OCI-LY3 (cell line): ENCODE measurements around the gene PGGHG.
"Not testable (repeated sequence)": the region's sequence is repeated elsewhere in the genome, so short reads cannot be mapped to it uniquely, and the experiment has no call there.

Experiments
- H2AFZ ChIP-seq: fragments of 200-600, 300-600 bp; shearing (Covaris generic); 2 replicates; pipeline ENCODE4 v1.6.0; 2014; ENCODE audit warnings: antibody characterized with exemption, low read depth, low read length
- H3K27ac ChIP-seq: fragments of 200-600, 300-600 bp; sonication (generic); 2 replicates; pipeline ENCODE4 v1.5.1; 2014; ENCODE audit warnings: mild to moderate bottlenecking, low read length, moderate library complexity, mixed read lengths
- H3K27me3 ChIP-seq: fragments of 200-600, 300-600 bp; sonication (generic); 2 replicates; pipeline ENCODE4 v1.6.1; 2014; ENCODE audit warnings: low read depth, low read length, mixed read lengths
- H3K36me3 ChIP-seq: fragments of 200-600, 300-600 bp; sonication (generic); replicated peaks from 2 replicates; pipeline ENCODE3; 2014; ENCODE audit warnings: low read depth, low read length, mixed read lengths
- H3K4me1 ChIP-seq: fragments of 300-600, 200-600 bp; sonication (generic); 2 replicates; pipeline ENCODE4 v1.6.1; 2014; ENCODE audit warnings: low read length, mixed read lengths
- H3K4me2 ChIP-seq: fragments of 200-600, 300-600 bp; sonication (generic); 2 replicates; pipeline ENCODE4 v1.6.1; 2014; ENCODE audit warnings: low read length, mixed read lengths
- H3K4me3 ChIP-seq: fragments of 300-600, 200-600 bp; sonication (generic); 2 replicates; pipeline ENCODE4 v1.5.1; 2014; ENCODE audit warnings: antibody characterized with exemption, mild to moderate bottlenecking, low read length, moderate library complexity
- H3K79me2 ChIP-seq: fragments of 300-600, 200-600 bp; shearing (Covaris generic); 2 replicates; pipeline ENCODE4 v1.6.1; 2014; ENCODE audit warnings: mild to moderate bottlenecking, low read length, mixed read lengths
- H3K9ac ChIP-seq: fragments of 300-600, 200-600 bp; shearing (Covaris generic); 2 replicates; pipeline ENCODE4 v1.6.0; 2014; ENCODE audit warnings: mild to moderate bottlenecking, low read length, moderate library complexity
- H3K9me3 ChIP-seq: fragments of 200-600, 300-600 bp; shearing (Covaris generic); 2 replicates; pipeline ENCODE4 v1.6.1; 2014; ENCODE audit warnings: low read length, mixed read lengths; ENCODE audit not compliant: insufficient read depth
- H4K20me1 ChIP-seq: fragments of 200-600, 300-600 bp; sonication (generic); 2 replicates; pipeline ENCODE4 v1.6.1; 2016; ENCODE audit warnings: low read length, mixed read lengths; ENCODE audit not compliant: insufficient read depth
- CTCF ChIP-seq: fragments of 200-600, 300-600 bp; sonication (generic); IDR thresholded peaks from 2 replicates; pipeline ENCODE4 v1.5.1; 2014; ENCODE audit warnings: antibody characterized with exemption, low read length, low read depth
- EZH2phosphoT487 ChIP-seq: fragments of 200-600 bp; shearing (Covaris generic); IDR thresholded peaks from 2 replicates; pipeline ENCODE4 v1.6.1; 2018; ENCODE audit warnings: antibody characterized with exemption, mixed run types, low read depth

The PGGHG gene

GRCh38 chr11:319121-319887 is 30.4 kb downstream of the PGGHG start:
- peak overlapping the region; percentile 58 for H3K4me2 ChIP-seq
- not testable (repeated sequence) for H3K27me3 ChIP-seq, H4K20me1 ChIP-seq, H3K4me1 ChIP-seq, H2AFZ ChIP-seq, H3K79me2 ChIP-seq, H3K9me3 ChIP-seq, H3K27ac ChIP-seq, H3K36me3 ChIP-seq
- H3K4me3 ChIP-seq = peak overlapping the region; percentile 60
- H3K9ac ChIP-seq = peak overlapping the region; percentile 54; the same call in 1 of the 2 replicates

DNA sequence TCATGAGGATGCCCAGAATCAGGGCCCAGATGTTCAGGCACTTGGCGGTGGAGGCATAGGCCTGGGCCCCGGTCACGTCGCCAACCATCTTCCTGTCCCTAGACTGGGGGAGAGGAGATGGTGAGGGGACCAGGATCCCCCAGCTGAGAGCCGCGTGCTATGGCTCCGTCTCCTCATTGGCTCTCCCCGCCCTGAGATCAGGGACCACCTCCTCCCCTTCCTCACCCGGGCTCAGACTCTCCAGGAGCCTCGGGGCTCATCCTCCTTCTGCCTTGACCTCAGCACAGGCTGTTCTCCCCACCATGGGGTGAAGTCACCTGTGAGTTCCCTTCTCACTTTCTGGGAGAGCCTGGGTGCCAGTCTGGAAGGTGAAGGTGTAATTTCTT is 31.0 kb downstream of the PGGHG start:
- H3K36me3 ChIP-seq, H3K79me2 ChIP-seq, H3K27me3 ChIP-seq, H3K4me1 ChIP-seq, H3K4me3 ChIP-seq, H4K20me1 ChIP-seq, H3K9ac ChIP-seq, H3K4me2 ChIP-seq, H3K9me3 ChIP-seq, H3K27ac ChIP-seq, H2AFZ ChIP-seq: not testable (repeated sequence)

DNA sequence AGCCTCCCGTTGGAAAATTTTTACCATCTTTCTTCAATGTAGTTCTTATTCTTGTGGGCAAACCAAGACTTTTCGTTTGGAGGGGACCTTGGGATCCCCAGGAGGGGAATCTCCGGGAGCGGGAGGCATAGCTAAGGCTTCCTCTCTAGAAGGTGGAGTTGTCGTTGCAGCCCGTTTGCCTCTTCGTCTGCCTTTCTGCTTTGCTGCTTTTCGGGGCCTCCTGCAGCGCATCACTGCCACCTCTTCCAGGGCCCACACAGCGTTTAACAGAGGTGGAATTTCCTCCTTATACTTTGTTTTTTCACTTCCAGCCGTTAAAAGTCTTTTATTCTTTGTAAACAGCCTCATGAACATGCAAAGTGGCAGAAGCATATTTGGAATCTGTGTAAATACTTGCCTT is 35.2 kb downstream of the PGGHG start:
- no peak for TF ChIP-seq EZH2phosphoT487
- no peak for TF ChIP-seq CTCF
- H3K36me3 ChIP-seq = no peaks in the 10 kb centered on the region
- no peaks in the 10 kb centered on the region for H4K20me1 ChIP-seq
- no peak overlapping the region for H3K4me2 ChIP-seq
- peaks cover 29% of the 10 kb centered on the region for H3K4me1 ChIP-seq
- H3K79me2 ChIP-seq = no peaks in the 10 kb centered on the region
- no peaks in the 10 kb centered on the region for H3K27me3 ChIP-seq
- H3K4me3 ChIP-seq = no peak overlapping the region
- H3K9ac ChIP-seq = no peak overlapping the region
- H3K9me3 ChIP-seq = no peaks in the 10 kb centered on the region
- H3K27ac ChIP-seq = no peak overlapping the region
- no peak overlapping the region for H2AFZ ChIP-seq

DNA sequence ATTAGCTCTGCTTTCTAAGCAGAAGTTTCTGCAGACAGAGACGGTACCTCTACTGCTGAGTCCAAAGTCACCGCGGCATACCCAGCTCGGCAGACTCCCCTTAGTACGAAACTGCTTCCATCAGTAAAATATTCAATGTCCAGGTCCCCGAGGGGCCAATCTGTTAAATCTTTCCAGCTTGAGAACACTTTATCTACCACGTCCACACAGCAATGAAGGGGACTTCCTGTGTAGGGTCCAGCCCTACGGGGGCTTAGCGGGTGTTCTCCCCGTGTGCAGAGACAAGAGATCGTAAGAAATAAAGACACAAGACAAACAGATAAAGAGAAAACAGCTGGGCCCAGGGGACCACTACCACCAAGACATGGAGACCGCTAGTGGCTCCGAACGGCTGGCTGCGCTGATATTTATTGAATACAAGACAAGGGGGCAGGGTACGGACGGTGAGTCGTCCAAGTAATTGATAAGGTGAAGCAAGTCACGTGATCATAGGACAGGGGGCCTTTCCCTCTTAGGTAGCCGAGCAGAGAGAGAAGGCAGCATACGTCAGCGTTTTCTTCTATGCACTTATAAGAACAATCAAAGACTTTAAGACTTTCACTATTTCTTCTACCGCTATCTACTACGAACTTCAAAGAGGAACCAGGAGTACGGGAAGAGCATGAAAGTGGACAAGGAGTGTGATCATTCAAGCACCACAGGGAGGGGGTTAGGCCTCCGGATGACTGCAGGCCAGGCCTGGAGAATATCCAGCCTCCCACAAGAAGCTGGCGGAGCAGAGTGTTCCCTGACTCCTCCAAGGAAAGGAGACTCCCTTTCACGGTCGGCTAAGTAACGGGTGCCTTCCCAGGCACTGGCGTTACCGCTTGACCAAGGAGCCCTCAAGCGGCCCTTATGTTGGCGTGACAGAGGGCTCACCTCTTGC is 35.9 kb downstream of the PGGHG start:
- not testable (repeated sequence) for H3K9ac ChIP-seq, H3K79me2 ChIP-seq, H3K4me2 ChIP-seq, H4K20me1 ChIP-seq, H3K9me3 ChIP-seq, H3K27me3 ChIP-seq, H2AFZ ChIP-seq, H3K27ac ChIP-seq, H3K4me3 ChIP-seq, H3K36me3 ChIP-seq
- peaks cover 36% of the 10 kb centered on the region for H3K4me1 ChIP-seq

DNA sequence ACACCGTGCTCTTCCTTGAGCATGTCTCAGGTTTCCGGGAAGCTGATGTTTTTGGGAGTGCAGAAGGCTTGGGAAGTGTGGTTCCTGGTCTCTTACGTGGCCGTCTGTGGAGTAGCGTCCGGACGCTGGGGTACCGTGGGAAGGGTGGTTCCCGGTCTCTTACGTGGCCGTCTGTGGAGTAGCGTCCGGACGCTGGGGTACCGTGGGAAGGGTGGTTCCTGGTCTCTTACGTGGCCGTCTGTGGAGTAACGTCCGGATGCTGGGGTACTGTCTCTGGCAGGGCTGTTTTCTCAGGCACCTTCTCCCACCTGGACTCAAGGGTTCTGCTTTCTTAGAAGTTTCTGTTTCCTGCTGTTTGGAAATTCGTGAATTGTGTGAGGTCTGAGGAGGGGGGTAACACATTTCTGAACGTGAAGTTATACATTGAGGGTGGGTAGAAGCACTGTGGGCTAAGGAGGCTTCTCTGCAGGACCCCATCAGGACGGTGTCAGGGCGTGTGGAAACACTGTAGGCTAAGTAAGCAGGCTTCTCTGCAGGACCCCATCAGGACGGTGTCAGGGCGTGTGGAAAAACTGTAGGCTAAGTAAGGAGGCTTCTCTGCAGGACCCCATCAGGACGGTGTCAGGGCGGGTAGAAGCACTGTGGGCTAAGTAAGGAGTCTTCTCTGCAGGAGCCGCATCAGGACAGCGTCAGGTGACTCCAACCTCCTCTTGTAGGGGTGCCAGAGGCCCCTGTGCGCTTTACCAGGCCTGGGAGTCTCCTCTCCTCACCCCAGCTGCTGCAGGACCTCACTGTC is 37.1 kb downstream of the PGGHG start:
- TF ChIP-seq CTCF (no peak), EZH2phosphoT487 (no peak)
- Histone ChIP-seq H3K4me3 (peak overlapping the region; percentile 48), H3K27ac (peak overlapping the region; percentile 82), H3K36me3 (no peaks in the 10 kb centered on the region), H3K27me3 (no peaks in the 10 kb centered on the region), H2AFZ (no peak overlapping the region), H3K9me3 (no peaks in the 10 kb centered on the region), H3K4me1 (peaks cover 47% of the 10 kb centered on the region), H3K9ac (peak overlapping the region; percentile 72), H3K79me2 (no peaks in the 10 kb centered on the region), H3K4me2 (peak overlapping the region; percentile 63), H4K20me1 (no peaks in the 10 kb centered on the region)
